A549 (cell line): ENCODE results near the gene ST8SIA2.
"Not testable (repeated sequence)": the region's sequence is repeated elsewhere in the genome, so short reads cannot be mapped to it uniquely, and the experiment has no call there.

Experiments used
- CBX2 ChIP-seq: fragments of 200-600 bp; sonication (generic); IDR thresholded peaks from 2 replicates; pipeline ENCODE4 v1.6.1; 2016; ENCODE audit warnings: low read depth, mild to moderate bottlenecking, borderline replicate concordance
- JUNB ChIP-seq: fragments of >200 bp; sonication (Bioruptor Twin); formaldehyde crosslinking; IDR thresholded peaks from 2 replicates; pipeline ENCODE4 v1.6.1; 2016
- SMC3 ChIP-seq: fragments of >200 bp; sonication (Bioruptor Twin); formaldehyde crosslinking; IDR thresholded peaks from 3 replicates; pipeline ENCODE4 v1.6.1; 2018; ENCODE audit warnings: inconsistent platforms
- TF ChIP-seq, protein P1 (sequence below): fragments of >200 bp; sonication (Bioruptor Twin); formaldehyde crosslinking; IDR thresholded peaks from 3 replicates; pipeline ENCODE4 v1.5.1; 2016

GRCh38 chr15:92479730-92480129, 86.0 kb downstream of the ST8SIA2 start:
- TF ChIP-seq, protein P1, sequence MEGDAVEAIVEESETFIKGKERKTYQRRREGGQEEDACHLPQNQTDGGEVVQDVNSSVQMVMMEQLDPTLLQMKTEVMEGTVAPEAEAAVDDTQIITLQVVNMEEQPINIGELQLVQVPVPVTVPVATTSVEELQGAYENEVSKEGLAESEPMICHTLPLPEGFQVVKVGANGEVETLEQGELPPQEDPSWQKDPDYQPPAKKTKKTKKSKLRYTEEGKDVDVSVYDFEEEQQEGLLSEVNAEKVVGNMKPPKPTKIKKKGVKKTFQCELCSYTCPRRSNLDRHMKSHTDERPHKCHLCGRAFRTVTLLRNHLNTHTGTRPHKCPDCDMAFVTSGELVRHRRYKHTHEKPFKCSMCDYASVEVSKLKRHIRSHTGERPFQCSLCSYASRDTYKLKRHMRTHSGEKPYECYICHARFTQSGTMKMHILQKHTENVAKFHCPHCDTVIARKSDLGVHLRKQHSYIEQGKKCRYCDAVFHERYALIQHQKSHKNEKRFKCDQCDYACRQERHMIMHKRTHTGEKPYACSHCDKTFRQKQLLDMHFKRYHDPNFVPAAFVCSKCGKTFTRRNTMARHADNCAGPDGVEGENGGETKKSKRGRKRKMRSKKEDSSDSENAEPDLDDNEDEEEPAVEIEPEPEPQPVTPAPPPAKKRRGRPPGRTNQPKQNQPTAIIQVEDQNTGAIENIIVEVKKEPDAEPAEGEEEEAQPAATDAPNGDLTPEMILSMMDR = not testable (repeated sequence)
- not testable (repeated sequence) for TF ChIP-seq SMC3, JUNB, CBX2
